Measurements from ENCODE around the gene SLC2A1.

DNA sequence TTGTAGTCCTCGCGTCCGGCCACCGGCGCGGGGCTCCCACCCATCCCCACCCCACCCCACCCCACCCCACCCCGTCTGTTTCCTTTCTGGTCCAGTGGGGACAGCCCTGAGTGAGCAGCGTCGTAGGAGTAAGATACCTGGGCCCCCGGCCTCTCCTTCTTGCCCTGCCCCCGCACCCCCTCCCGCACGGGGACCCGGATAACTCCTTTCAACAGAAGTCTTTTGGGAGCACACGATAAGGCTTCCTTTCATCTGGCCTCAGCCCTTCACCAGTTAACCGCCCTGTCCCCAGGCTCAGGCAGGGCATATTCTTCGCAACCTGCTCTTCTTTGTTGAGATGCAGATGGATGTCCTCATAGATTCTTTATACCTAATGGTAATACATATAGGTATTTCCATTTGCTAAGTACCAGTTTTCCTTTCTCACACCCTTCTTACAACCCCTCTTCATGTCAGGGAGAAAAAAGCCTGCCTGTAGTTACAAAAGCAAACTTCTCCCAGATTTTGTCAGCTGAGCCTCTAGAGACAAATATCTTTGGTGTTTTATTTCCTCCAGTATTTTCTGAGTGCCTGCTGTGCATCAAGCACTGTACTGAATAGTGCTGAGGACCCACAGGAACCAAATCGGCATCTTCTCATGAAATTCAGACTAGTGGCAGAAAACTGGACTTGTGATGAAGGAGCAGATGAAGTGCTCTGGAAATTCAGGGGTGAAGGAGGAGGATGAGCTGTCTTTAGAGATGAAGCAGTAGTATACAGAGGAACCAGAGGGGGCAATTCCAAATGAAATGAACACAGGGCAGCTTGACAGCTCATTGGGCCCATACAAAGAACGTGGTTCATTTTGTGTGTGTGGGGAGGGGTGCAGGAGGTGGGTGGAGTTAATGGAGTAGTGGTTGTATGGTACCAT lies 33.6 kb downstream of the SLC2A1 start:
- TF ChIP-seq, protein P1, sequence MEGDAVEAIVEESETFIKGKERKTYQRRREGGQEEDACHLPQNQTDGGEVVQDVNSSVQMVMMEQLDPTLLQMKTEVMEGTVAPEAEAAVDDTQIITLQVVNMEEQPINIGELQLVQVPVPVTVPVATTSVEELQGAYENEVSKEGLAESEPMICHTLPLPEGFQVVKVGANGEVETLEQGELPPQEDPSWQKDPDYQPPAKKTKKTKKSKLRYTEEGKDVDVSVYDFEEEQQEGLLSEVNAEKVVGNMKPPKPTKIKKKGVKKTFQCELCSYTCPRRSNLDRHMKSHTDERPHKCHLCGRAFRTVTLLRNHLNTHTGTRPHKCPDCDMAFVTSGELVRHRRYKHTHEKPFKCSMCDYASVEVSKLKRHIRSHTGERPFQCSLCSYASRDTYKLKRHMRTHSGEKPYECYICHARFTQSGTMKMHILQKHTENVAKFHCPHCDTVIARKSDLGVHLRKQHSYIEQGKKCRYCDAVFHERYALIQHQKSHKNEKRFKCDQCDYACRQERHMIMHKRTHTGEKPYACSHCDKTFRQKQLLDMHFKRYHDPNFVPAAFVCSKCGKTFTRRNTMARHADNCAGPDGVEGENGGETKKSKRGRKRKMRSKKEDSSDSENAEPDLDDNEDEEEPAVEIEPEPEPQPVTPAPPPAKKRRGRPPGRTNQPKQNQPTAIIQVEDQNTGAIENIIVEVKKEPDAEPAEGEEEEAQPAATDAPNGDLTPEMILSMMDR (IDR thresholded peaks at IDR 0.05) = no peak
- TF ChIP-seq POLR2A (IDR thresholded peaks at IDR 0.05) = no peak
